ENCODE data around the gene HPCAL1. TPM values are rescaled to one million over a fixed set of nuclear protein-coding genes. Genes with fewer than 3 reads are reported as not detected.
A peak's percentile ranks its signal among the peaks of the same experiment; 100 is the strongest.

Gene HPCAL1
- total and polyA plus RNA-seq, 4 donors, result 122 to 147 (median 136) TPM

GRCh38 chr2:10360850-10361588, 58.3 kb downstream of the HPCAL1 start:
- TF ChIP-seq CTCF (IDR thresholded peaks at IDR 0.05; ENCODE audit: control extremely low read depth, extremely low read depth), result no peak
- H3K4me3 ChIP-seq, result no peak overlapping the region
- no peak overlapping the region for H3K9ac ChIP-seq (ENCODE audit: insufficient read depth in 1 of 2, low read length in 2 of 2)
- peak; percentile 48 to 66 (median 63) for DNase-seq
- H3K27me3 ChIP-seq (ENCODE audit: control insufficient read depth in 3 of 3, insufficient read depth in 3 of 3, low read length in 2 of 3), result no peaks in the 10 kb centered on the region
- peaks cover 0 to 28% (median 13%) of the 10 kb centered on the region in 5 donors for H3K4me1 ChIP-seq (ENCODE audit: control insufficient read depth in 5 of 5, insufficient read depth in 5 of 5, low read length in 5 of 5)
- ATAC-seq (ENCODE audit: insufficient read depth, low FRiP score), result no peak
- 77 to 83% methylated on average over 16 of the region's 16 CpGs for WGBS, 2 donors
- H3K9me3 ChIP-seq (ENCODE audit: control insufficient read depth in 4 of 4, insufficient read depth in 3 of 4, low read length in 3 of 4), result no peaks in the 10 kb centered on the region
- H3K27ac ChIP-seq (ENCODE audit: low read depth in 1 of 2, low read length in 1 of 2), result no peak overlapping the region
- H3K36me3 ChIP-seq (ENCODE audit: control insufficient read depth in 4 of 4, insufficient read depth in 4 of 4, low read length in 4 of 4), result peaks cover 0 to 14% (median 1%) of the 10 kb centered on the region in 4 donors

- 82 to 83% methylated on average over 14 of the region's 14 CpGs for WGBS, 2 donors
- no peak overlapping the region for H3K9ac ChIP-seq (ENCODE audit: insufficient read depth in 1 of 2, low read length in 2 of 2)
- no peak for ATAC-seq (ENCODE audit: insufficient read depth, low FRiP score)
Measured at GRCh38 chr2:10362096-10362897, 59.6 kb downstream of the HPCAL1 start.

GRCh38 chr2:10362898-10363454, 60.3 kb downstream of the HPCAL1 start:
- H3K36me3 ChIP-seq (ENCODE audit: control insufficient read depth in 4 of 4, insufficient read depth in 4 of 4, low read length in 4 of 4), result peaks cover 0 to 14% (median 1%) of the 10 kb centered on the region in 4 donors
- no peaks in the 10 kb centered on the region for H3K27me3 ChIP-seq (ENCODE audit: control insufficient read depth in 3 of 3, insufficient read depth in 3 of 3, low read length in 2 of 3)
- no peak for DNase-seq
- TF ChIP-seq CTCF (IDR thresholded peaks at IDR 0.05; ENCODE audit: control extremely low read depth, extremely low read depth), result no peak
- no peak for ATAC-seq (ENCODE audit: insufficient read depth, low FRiP score)
- H3K9ac ChIP-seq (ENCODE audit: insufficient read depth in 1 of 2, low read length in 2 of 2), result no peak overlapping the region
- no peak overlapping the region for H3K4me3 ChIP-seq
- no peaks in the 10 kb centered on the region for H3K9me3 ChIP-seq (ENCODE audit: control insufficient read depth in 4 of 4, insufficient read depth in 3 of 4, low read length in 3 of 4)
- H3K4me1 ChIP-seq (ENCODE audit: control insufficient read depth in 5 of 5, insufficient read depth in 5 of 5, low read length in 5 of 5), result peaks cover 0 to 30% (median 15%) of the 10 kb centered on the region in 5 donors
- peak overlapping the region in 1 of 2 donors; percentile 15 for H3K27ac ChIP-seq (ENCODE audit: low read depth in 1 of 2, low read length in 1 of 2)
- 91 to 92% methylated on average over 8 of the region's 8 CpGs for WGBS, 2 donors

More at GRCh38 chr2:10362096-10362897, 59.6 kb downstream of the HPCAL1 start:
- H3K4me1 ChIP-seq (ENCODE audit: control insufficient read depth in 5 of 5, insufficient read depth in 5 of 5, low read length in 5 of 5), result peaks cover 0 to 25% (median 13%) of the 10 kb centered on the region in 5 donors
- DNase-seq, result no peak
- H3K36me3 ChIP-seq (ENCODE audit: control insufficient read depth in 4 of 4, insufficient read depth in 4 of 4, low read length in 4 of 4), result peaks cover 0 to 14% (median 1%) of the 10 kb centered on the region in 4 donors
- no peaks in the 10 kb centered on the region for H3K9me3 ChIP-seq (ENCODE audit: control insufficient read depth in 4 of 4, insufficient read depth in 3 of 4, low read length in 3 of 4)
- no peak overlapping the region for H3K4me3 ChIP-seq
- no peaks in the 10 kb centered on the region for H3K27me3 ChIP-seq (ENCODE audit: control insufficient read depth in 3 of 3, insufficient read depth in 3 of 3, low read length in 2 of 3)
- H3K27ac ChIP-seq (ENCODE audit: low read depth in 1 of 2, low read length in 1 of 2), result peak overlapping the region in 1 of 2 donors; percentile 15
- TF ChIP-seq CTCF (IDR thresholded peaks at IDR 0.05; ENCODE audit: control extremely low read depth, extremely low read depth), result no peak
